ENCODE results near the gene GBP3. TPM values are rescaled to one million over a fixed set of nuclear protein-coding genes. Genes with fewer than 3 reads are reported as not detected.

GBP3 gene
- total and polyA plus RNA-seq, 10 of the 15 experiments (the other 5 are each of a cell fraction or from before 2014, with no cell fraction given): 0.21 to 3.1 (median 1.7) TPM

- TF ChIP-seq YBX1 (IDR thresholded peaks at IDR 0.05) (no peak), CBX3 (IDR thresholded peaks at IDR 0.05; ENCODE audit: borderline replicate concordance, low read depth) (no peak), CHD4 (IDR thresholded peaks at IDR 0.05) (no peak), SUPT20H (IDR thresholded peaks at IDR 0.05; ENCODE audit: borderline replicate concordance, control insufficient read depth, low read depth, low read length) (no peak), PRDM15 (CRISPR knock-in tag; IDR thresholded peaks at IDR 0.05) (no peak), BCLAF1 (IDR thresholded peaks at IDR 0.05) (no peak), MEF2B (IDR thresholded peaks at IDR 0.05; ENCODE audit: partially characterized antibody, poor library complexity, severe bottlenecking) (no peak), CEBPB (IDR thresholded peaks at IDR 0.05; ENCODE audit: borderline replicate concordance in 1 of 2, low read depth in 2 of 2, low read length in 2 of 2) (no peak), JUND (IDR thresholded peaks at IDR 0.05; ENCODE audit: low read depth, low read length) (no peak), ASH2L (IDR thresholded peaks at IDR 0.05; ENCODE audit: borderline replicate concordance, low read depth) (no peak)
- TF ChIP-seq, protein P1, sequence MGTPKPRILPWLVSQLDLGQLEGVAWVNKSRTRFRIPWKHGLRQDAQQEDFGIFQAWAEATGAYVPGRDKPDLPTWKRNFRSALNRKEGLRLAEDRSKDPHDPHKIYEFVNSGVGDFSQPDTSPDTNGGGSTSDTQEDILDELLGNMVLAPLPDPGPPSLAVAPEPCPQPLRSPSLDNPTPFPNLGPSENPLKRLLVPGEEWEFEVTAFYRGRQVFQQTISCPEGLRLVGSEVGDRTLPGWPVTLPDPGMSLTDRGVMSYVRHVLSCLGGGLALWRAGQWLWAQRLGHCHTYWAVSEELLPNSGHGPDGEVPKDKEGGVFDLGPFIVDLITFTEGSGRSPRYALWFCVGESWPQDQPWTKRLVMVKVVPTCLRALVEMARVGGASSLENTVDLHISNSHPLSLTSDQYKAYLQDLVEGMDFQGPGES (IDR thresholded peaks at IDR 0.05): no peak
- no peaks in the 10 kb centered on the region for H4K20me1 ChIP-seq (ENCODE audit: control insufficient read depth, insufficient read depth)
- intact Hi-C loops (cut with micrococcal nuclease; ENCODE audit: unreplicated experiment) (no loop called here), in situ Hi-C loops (cut with MboI) (no loop called here)
- FAIRE-seq (no peak), DNase-seq (ENCODE audit: low read depth, low spot score) (no peak), ATAC-seq (no peak)
- ChIA-PET SMC1A (ENCODE audit: uncharacterized antibody, unreplicated experiment) (interaction anchor here (0.6 to 1.4 kb wide), 4 partner anchors 9 to 343 kb away, joined by 3 to 4 read pairs (median 3); no protein-coding TSS in a partner anchor), POLR2A (interaction anchor here (0.6 kb wide), 1 partner anchor 411 kb away, joined by 3 read pairs; no protein-coding TSS in a partner anchor), RAD21 (ENCODE audit: unreplicated experiment) (interaction anchor here (1.5 kb wide), 1 partner anchor 9 kb away, joined by 6 read pairs; no protein-coding TSS in a partner anchor), CTCF (interaction anchor here (1.1 to 4.5 kb wide), 3 partner anchors 9 to 366 kb away, joined by 3 to 35 read pairs (median 5); no protein-coding TSS in a partner anchor)
- H3K27me3 ChIP-seq (replicated peaks in 1 of 2; ENCODE audit: control insufficient read depth in 2 of 2, insufficient read depth in 2 of 2, low read length in 1 of 2): no peaks in the 10 kb centered on the region
- WGBS (ENCODE audit: insufficient coverage, insufficient replicate concordance, low lambda C conversion rate, missing lambda C conversion rate): 92% methylated on average over 1 of the region's 1 CpG
- H3K4me2 ChIP-seq (ENCODE audit: control insufficient read depth, insufficient read depth): peak overlapping the region; percentile 77
- H3K36me3 ChIP-seq (ENCODE audit: control insufficient read depth in 2 of 2, insufficient read depth in 2 of 2, low read length in 1 of 2): peaks cover 0 to 11% of the 10 kb centered on the region in 2 experiments; a peak in 1 of 4 replicates
- no peaks in the 10 kb centered on the region; the same call in 2 of the 3 replicates for H3K9me3 ChIP-seq (replicated peaks; ENCODE audit: control insufficient read depth, insufficient read depth, low read length)
- H3K9ac ChIP-seq (ENCODE audit: control insufficient read depth, insufficient read depth, low read length): no peak overlapping the region
- BruUV-seq (replicated peaks): no TSS peak
- H2AFZ ChIP-seq (ENCODE audit: control insufficient read depth, low read depth, low read length): no peak overlapping the region
- peaks cover 6% of the 10 kb centered on the region for H3K4me1 ChIP-seq (ENCODE audit: control insufficient read depth, insufficient read depth, low read length)
- no peak overlapping the region for H3K27ac ChIP-seq (ENCODE audit: control insufficient read depth, insufficient read depth)
- peak overlapping the region; percentile 43 for H3K4me3 ChIP-seq
- peaks cover 57% of the 10 kb centered on the region for H3K79me2 ChIP-seq (ENCODE audit: control insufficient read depth, insufficient read depth, low read length)
These were observed 32.2 kb downstream of the GBP3 start for GRCh38 chr1:88990426-88990825.
